Mesenteric fat pad (tissue), 1 donor: ENCODE measurements around the gene CHCHD1. TPM values are rescaled to one million over a fixed set of nuclear protein-coding genes. Genes with fewer than 3 reads are reported as not detected.
"Not testable (repeated sequence)": the region's sequence is repeated elsewhere in the genome, so short reads cannot be mapped to it uniquely, and the experiment has no call there.

Experiments
- DNase-seq: peaks from one replicate; pipeline ENCODE4 v3.0.0-alpha.2; 2020; ENCODE audit warnings: low spot score
- total RNA-seq: library from RNA; stranded (reverse); fragmentation: NEBNext Ultra II Directional; extraction: Animal tissue kit (Norgen Biotek cat#: 25700); gene quantifications from one replicate; pipeline ENCODE4 v1.2.1, GENCODE V29; 2021
- donor health status: DM: yes; HTN: yes; CAD: no.

Gene CHCHD1
- total RNA-seq, 1 donor from 2014 or later: 17.7 TPM

DNA sequence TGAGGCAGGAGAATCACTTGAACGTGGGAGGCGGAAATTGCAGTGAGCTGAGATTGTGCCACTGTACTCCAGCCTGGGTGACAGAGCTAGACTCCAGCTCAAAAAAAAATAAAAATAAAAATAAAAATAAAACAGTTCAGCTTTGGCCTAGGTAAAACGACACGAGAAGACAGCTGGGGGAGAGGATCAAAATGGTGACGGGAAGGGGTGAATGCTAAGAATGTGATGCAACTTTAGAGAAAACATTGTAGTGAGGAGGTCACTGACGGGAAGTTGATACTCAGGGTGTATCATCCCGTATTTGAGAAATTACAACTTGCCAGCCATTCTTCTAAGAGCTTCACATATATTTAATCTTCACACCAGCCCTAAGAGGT is 28.5 kb downstream of the CHCHD1 start:
- DNase-seq: no peak

DNA sequence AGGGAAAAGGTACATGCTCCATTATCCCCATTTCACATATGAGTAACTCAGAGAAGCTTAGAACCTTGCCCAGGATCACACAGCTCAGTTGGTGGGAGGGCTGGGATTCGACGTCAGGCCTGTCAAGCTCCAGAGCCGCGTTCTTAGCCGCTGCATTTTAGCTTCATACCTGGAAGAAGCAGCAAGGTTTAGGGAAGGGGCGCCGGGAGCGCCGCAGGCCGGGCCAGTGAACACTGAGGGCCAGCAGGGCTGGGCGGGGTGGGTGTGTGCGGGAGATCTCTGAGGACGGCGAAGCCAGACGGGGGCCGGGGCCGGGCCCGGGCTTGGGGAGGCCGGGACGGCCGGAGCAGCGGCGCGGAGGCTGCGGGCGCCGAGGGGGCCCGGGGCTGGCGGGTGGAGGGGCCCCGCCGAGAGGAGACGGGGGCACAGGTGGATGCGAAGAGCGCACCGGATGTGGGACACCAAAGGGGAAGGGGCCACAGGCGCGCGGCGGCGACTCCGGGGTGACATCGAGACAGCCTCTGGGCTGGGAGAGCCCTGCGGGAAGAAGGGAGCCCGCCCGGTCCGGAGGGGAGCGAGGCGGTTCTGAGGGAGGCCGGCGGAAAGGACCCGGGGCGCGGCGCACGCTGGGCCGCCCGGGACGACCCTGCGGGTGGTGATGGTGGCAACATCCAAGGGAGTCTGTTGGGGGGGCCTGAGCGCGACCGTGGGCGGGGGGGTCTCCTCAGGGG is 29.1 kb downstream of the CHCHD1 start:
- no peak for DNase-seq

DNA sequence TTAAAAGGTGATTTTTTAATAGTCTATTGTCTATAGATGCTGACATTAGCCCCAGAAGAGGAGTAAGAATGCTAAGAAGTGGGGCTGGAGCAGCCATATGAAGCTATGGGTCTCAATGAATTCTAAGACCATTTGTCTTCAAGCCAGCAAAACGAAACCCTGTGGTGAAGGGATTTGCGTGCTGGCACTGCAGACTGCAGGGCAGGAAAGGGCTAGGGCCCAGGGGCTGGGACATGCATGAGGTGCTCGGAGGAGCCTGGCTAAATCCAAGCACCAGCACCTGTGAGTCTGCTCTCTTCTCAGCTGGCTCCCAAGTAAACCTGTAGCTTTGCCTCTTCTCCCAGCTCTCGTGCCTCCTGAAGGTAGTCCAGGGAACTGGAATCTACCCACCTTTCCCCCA is 30.8 kb downstream of the CHCHD1 start:
- DNase-seq: no peak

DNA sequence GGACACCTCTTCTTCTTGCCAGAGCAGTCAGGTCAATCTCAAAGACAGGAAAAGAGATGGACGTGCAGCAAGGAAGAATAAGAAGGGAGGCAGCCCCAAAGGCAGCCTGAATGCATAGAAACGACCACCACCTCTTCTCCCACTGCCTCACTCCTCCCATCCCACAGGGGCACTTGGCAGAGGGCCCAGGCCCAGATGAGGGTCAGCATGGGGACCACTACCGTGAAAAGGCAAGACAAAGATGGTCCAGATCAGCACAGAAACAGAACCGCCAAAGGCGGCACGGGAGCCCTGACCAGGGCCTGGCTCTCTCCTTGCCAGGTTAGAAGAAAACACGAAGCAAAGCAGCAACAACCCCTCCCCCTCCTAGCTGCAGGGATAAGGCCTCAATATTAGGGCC is 31.5 kb downstream of the CHCHD1 start:
- no peak for DNase-seq

DNA sequence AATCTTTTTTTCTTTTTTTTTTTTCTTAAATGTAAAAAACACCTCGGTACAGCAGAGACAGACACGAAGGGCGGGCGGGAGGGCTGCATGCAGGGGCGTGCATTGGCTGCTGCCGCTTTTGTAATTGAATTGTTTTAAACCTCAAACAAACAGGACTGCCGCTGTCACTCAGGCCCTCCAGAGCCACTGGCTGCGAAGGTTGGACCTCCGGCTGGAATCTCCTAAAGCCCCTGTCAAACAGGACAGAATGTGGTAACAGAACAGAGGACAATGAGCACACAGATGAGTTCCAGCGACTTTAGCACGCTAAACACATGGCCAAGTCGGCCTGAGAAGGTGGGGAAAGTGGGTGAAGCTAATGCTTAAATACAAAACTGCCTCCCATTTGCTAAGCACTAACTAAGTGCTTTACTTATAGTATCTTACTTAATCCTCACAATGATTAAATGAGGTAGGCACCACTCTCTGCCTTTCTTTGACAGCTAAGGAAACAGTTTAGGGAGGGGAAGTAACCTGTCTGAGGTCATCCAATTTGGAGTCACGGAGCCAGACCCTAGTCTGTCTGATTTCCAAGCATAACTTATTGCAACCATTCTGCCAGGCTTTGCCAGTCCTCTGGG is 32.5 kb downstream of the CHCHD1 start:
- no peak for DNase-seq

DNA sequence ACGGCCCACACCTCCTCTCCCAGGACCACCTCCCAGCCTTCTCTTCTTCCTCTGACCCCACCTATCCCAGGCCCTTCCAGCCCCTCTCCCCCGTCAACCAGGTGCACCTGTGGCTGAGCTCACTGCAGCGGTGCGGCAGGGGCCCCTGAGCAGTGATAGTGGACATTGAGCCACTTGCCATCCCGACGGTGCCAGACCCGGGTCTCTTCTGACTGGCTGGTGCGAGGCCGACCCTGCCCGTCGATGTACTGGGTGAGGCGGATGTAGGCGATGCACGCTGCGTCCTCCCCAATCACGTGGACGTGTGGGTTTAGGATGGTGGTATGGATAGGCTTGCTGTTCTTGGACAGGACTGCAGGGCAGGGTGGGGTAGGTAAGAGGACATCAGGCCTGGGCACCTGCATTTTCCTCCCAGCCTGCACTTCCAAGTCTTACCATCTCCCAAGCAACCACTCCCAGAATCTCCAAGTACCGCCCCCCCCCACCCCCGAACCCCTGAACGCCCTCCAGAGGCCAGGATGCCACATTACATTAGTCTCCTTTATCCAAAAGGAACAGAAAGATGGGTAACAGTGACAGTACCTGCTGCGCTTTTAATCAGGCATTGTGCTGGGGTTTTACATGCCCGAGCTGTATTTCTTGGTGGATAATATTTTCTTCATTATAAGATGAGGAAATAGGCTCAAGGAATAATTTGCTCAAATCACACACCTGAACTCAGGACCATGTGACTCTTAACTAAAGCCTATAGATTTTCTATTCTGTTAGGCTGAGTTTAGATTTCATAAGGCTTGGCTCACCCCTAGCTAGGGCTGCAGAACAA is 33.3 kb downstream of the CHCHD1 start:
- DNase-seq: no peak

DNA sequence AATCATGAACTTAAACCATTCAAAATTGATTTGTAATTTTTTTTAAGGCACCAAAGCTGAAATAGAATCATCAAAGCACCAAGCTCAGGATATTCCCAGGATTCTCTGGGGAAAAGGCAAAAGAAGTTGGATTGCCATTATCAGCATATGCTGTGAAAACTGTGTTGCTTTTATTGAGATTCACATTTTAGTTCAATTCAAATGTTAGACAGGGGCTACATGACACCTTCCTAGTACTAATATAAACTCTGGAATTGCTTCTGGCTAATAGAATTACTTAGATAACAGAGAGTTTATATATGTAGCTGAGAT is 33.8 kb downstream of the CHCHD1 start:
- DNase-seq: no peak

DNA sequence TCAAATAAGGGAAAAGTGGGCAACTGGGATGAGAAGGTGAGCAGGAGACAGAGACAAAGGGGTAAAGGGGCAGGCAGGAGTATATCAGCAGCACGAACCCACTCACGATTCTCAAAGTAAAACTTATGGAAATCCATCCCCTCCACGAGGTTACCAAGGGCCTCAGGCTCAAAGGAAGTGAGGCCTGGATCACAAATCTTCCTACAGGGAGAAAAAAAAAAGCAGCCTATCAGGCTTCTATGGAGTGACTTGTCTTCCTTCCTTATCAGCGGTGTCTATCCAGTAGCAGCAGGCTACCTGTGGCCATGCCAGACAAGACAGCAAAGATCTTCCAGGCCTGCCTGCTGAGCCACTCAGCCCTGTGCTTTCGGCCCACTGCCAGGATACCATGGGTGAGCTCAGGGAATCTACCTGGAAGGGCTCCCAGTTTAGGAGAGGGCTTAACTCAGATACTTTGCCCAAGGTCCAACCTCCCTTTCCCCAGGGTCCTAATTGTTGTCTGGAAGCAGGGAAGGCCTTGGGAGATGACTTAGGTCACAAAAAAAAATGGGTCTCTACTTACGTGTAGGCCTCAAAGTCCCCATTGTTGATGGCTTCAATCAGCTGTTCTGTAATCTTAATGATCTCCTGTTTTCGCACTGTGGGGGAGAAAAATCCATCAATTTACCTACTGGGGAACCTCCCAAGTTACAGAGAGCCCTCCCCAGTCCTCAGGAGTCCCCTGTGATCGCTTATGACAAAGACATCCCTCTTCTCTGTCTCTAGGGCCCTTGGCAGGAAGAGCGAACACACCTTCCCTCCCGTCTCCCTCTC is 35.3 kb downstream of the CHCHD1 start:
- DNase-seq: no peak

DNA sequence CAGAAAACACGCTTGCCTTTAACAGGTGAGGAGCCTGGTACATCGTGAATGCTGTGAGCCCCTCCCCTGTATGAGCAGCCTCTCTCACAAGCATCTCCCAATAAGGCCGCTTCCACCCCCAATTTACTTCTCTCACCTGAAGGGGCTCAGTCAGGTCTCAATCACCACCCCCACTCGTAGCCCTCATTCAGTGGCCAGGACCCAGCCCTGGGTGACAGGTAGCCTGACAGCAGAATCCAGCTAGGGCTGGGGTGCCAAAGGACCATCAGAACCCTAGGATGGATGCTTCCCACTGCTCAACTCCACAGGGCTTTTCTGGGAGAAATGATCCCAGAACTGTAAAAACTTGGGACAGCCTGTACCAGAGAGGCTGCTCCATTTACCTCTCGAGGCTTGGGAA is 36.0 kb downstream of the CHCHD1 start:
- DNase-seq: no peak

DNA sequence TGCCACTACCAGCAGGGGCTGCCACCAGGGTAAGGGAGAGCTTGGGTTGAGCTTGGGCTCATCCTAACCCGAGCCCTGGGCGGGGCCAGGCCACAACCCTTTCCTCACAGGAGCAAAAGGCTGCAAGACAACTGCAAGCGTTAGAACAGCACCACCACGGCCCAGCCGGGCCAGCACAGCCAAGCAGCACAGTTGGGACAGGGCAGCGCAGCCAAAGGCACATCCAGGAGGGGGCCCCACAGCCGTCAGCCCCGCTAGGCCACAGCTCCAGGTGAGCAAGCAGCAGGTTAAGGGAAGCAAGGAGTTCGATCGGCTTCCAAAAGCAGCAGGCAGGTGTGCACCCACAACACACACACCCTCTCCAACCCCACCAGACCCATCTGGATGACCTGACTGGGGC is 36.6 kb downstream of the CHCHD1 start:
- DNase-seq: no peak

DNA sequence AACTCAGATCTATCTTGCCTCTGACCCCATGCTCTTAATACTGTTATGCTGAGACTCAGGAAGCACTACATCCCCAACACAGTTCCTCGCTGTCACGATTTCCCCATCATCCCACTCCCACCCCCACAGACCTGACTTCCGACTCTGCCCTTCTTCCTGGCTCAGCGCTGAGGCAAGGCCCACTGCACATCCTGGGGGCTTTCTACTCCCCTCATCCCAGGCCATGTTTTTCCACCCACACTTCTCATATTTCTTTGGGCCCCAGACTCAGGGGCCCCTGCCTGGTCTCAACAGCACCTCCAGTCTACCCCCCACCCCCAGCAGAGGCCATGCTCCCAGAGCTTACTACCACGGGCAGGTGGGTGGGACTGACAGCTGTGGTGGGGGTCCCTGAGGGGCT is 37.2 kb downstream of the CHCHD1 start:
- no peak for DNase-seq

DNA sequence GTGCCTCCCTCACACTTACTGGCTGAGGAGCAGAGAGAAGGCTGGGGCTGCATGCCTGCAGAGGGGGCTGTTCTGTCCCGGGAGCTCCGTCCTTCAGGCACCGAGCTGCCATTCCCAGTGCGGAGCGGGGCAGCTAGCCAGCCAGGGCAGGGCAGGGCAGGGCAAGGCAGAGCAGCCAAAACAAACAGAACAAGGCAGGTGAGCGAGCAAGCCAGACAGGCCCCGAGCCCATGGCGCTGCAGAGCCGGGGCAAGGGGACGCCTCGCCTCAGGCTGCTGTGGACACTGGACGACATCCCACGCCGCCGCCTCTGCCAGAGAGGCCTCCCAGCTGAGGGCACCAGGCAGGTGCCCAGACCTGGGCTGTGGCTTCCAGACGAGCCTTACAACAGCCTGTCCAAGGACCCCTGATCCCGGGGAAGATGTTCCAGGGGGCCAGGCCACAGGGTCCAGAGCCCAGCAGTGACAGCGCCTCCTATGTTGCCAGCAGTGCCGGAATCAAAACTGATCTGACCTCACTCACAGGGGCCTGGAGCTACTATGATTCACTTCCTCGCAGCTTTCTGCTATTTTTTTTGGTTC is 37.8 kb downstream of the CHCHD1 start:
- no peak for DNase-seq

DNA sequence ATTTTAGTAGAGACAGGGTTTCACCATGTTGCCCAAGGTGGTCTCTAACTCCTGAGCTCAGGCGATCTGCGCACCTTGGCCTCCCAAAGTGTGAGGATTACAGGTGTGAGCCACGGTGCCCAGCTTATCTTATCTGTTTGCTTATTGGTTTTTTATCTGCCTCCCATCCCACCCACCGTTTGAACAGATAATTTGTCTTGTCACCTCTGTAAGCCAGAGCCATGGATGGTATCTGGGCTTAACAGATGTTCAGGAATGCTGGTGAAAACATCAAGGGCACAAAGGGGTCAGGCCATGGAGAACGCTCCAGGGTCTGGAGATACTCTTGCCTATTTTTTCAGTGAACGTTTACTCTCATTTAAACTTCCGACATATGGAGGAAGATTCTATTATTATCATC is 41.5 kb downstream of the CHCHD1 start:
- no peak for DNase-seq

DNA sequence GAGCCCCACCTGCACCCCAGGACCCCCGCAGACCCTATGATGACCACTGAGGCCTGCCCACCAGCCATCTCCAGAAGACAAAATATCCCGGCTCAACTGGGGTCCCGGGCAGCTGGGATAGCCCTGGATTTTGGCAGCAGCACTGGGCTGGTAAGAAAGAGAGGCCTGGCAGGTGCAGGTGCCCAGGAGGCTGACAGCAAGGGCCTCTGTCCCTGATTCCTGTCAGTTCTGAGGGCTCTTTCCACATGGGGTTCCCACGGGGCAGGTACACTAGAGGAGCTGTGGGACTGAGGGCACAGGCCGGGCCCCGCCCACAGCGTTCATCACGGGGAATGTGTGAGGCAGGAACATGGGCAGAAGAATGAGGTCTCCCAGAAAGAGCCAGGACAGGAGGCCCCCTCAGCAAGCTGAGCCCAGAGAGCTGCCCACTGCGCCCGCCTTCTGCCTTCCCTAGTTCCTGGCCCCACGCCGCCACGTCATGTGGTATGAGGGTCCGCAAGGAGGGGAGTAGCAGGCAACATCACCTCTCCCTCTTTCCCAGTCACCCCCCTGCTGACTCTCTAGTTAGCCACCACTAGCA is 42.4 kb downstream of the CHCHD1 start:
- no peak for DNase-seq

DNA sequence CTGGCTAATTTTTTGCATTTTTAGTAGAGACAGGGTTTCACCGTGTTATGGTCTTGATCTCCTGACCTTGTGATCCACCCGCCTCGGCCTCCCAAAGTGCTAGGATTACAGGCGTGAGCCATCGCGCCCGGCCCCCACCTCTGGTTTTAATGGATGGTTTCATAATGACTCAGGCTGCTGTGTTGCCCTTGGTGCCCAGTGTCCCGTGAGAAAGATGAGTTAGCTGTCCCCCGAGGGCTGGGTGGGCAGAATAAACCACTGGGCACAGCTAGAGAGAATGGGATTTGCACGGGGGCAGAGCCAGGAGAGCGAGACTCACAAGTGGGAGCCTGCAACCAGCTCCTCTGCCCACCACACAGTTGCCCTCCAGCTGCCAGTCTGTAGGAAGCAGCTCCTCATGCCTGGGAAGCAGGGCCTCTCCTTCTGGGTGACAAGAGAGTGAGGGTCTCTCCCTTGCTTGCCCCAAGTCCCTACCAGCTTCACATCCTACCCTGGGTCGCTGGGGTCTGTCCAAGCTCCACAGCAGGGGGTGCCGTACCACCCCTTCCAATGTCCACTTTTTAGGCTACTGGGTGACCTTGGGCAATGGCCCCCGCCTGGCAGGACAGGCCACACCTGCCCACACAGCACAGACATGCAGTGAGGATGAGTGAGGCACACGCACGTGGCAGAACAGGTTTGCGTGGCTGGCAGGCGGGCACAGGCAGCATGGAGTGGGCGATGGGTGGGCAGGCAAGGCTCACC is 45.7 kb downstream of the CHCHD1 start:
- no peak for DNase-seq

DNA sequence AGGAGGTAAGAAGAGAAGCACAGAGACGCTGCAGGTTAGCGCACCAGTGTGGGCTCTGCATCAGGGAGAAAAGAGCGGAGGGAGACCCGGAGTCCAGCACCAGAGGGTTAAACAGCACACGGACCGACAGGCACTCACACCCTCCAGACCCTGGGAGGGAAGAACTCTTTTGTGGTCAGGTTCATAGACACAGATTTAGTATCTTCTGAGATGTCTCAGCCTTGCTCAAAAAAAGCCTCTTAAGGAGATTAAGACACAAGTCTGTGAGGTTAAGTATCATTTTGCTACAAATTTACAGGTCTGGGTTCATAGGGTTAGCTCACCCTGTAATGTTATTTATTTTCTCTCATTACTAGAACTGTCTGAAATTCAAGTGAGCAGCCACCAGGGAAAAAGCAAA is 46.3 kb downstream of the CHCHD1 start:
- DNase-seq: no peak

DNA sequence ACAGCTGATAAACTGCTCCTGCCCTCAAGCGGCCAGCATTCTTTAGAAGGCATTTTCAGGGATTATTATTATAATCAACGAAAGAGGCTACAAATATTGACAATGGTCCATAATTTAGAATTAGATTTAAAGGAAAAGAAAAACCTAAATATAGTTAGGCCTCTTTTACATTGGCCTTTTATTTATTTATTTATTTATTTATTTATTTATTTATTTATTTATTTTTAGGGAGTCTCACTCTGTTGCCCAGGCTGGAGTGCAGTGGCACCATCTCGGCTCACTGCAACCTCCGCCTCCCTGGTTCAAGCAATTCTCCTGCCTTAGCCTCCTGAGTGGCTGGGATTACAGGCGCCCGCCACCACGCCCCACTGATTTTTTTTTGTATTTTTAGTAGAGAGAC is 47.2 kb downstream of the CHCHD1 start:
- not testable (repeated sequence) for DNase-seq
